Peyer's patch (tissue), 4 donors: ENCODE data around the gene TRPM3.

Experiments used
- CTCF ChIP-seq, 6 experiments: fragments of 450-650 bp in 4 of 6; fragments of 200-600 bp in 2 of 6; sonication (generic) in 1 of 6; IDR thresholded peaks; one replicate each; pipeline ENCODE4 v1.5.1; 2017 to 2019; ENCODE audit warnings: antibody characterized with exemption in 6 of 6, mild to moderate bottlenecking in 3 of 6, moderate library complexity in 1 of 6
- POLR2A ChIP-seq, 2 donors: fragments of 450-650 bp; IDR thresholded peaks; one replicate each; pipeline ENCODE4 v1.5.1; 2017; ENCODE audit warnings: antibody characterized with exemption in 2 of 2, mild to moderate bottlenecking in 2 of 2, moderate library complexity in 2 of 2

- TF ChIP-seq CTCF (IDR thresholded peaks at IDR 0.05) (no peak), POLR2A (IDR thresholded peaks at IDR 0.05) (no peak)
Measured at GRCh38 chr9:70517926-70518610, 603.4 kb downstream of the TRPM3 start.
